Measurements from ENCODE around the gene HOXB3. TPM values are rescaled to one million over a fixed set of nuclear protein-coding genes. Genes with fewer than 3 reads are reported as not detected.

Gene HOXB3
- total RNA-seq, 2 donors from 2014 or later, result 26.8 to 33.3 TPM

DNA sequence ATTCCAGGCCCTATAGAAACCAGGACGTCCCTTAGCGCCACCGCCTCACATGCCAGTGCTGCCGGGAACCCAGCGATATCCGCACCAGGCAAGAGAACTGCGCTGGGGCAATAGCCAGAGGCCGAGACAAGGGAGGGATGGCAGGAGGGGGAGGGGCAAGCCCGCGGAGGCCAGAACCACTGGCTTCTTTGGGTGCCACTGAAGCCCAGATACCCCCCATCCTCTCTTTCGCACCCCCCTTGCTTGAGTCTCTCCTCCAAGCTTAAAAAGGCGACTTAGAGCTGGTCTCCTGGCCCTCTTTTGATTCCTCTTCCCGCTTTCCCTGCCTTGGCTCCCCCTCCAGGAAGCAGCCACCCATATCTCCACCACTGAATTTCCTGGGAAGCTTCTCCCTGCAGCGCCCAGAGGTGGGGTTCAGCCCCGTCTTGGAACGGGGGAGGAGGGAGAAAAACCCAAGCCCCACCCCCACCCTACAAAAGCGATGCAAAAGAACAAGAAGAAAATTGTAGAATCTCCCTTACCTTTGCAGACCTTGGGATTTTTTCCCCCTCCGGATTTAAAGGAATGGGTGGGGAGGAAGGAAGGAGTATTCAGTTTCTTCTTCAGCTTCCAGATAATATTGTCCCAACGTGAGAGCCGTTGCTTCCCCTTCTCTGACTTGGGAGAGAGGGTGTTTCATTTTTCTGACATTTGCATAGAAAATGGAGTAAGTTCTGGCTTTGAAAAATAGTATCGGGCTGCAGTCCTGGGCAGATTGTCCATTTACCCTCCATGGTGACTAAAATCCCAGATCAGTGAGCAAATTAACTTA is 14.1 kb upstream of the HOXB3 start:
- Histone ChIP-seq H3K27ac (peak overlapping the region; percentile 62 to 65), H3K36me3 (no peaks in the 10 kb centered on the region), H3K27me3 (replicated peaks; ENCODE audit: insufficient read depth) (no peaks in the 10 kb centered on the region), H3K9me3 (no peaks in the 10 kb centered on the region), H3K4me3 (peak overlapping the region; percentile 75), H3K4me1 (ENCODE audit: control insufficient read depth in 1 of 2, low read depth in 2 of 2) (peaks cover 4 to 28% of the 10 kb centered on the region in 2 donors)
- DNase-seq (ENCODE audit: low spot score) (no peak), ATAC-seq (ENCODE audit: insufficient number of reproducible peaks, low FRiP score, low read depth) (no peak)
- TF ChIP-seq, protein P1, sequence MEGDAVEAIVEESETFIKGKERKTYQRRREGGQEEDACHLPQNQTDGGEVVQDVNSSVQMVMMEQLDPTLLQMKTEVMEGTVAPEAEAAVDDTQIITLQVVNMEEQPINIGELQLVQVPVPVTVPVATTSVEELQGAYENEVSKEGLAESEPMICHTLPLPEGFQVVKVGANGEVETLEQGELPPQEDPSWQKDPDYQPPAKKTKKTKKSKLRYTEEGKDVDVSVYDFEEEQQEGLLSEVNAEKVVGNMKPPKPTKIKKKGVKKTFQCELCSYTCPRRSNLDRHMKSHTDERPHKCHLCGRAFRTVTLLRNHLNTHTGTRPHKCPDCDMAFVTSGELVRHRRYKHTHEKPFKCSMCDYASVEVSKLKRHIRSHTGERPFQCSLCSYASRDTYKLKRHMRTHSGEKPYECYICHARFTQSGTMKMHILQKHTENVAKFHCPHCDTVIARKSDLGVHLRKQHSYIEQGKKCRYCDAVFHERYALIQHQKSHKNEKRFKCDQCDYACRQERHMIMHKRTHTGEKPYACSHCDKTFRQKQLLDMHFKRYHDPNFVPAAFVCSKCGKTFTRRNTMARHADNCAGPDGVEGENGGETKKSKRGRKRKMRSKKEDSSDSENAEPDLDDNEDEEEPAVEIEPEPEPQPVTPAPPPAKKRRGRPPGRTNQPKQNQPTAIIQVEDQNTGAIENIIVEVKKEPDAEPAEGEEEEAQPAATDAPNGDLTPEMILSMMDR (IDR thresholded peaks at IDR 0.05), result no peak

DNA sequence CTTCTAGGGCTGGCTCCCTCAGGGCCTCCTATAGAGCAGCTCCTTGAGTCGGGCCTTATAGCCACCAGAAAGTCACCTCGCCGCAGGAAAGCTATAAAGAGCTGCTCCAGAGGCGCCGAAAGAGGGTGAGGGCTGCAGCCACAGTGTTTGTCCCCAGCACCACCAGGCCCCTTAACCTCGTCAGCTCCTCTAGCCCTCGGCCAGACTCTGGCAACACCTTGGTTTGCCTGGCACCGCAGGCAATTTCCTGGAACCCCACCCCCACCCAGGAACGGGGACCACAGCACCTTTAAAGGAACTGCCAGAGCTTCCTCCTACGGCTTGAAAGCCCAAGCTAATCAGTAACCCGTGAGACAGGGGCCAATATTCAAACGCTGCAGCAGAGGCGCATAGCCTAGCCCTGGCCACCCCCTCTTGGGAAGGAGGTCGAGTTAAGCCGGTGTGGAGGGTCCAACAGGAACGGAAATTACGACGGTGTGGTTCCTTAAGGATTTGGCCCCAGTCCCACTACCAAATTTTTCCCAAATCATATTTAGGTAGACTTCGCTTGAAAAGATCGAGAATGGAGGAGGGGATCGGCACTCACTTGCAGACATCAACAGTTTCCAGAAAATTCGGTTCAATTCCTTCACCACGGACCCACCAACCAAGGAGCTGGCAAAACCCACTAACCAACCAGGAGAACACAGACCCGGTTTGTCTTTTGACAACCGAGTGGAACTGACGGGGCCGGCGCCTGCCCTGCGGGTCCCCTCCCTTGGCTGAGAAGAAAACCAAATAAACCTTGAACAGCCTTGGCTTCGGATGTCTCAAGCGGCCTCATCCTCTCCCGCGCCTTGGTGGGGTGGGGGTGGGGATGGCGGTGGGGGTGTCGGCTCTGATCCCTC is 11.7 kb upstream of the HOXB3 start:
- DNase-seq (ENCODE audit: low spot score) (no peak), ATAC-seq (ENCODE audit: insufficient number of reproducible peaks, low FRiP score, low read depth) (no peak)
- no peak overlapping the region for H3K27ac ChIP-seq
- no peaks in the 10 kb centered on the region for H3K9me3 ChIP-seq
- H3K4me1 ChIP-seq (ENCODE audit: control insufficient read depth in 1 of 2, low read depth in 2 of 2), result peaks cover 9 to 42% of the 10 kb centered on the region in 2 donors
- peak overlapping the region; percentile 75 for H3K4me3 ChIP-seq
- H3K36me3 ChIP-seq, result no peaks in the 10 kb centered on the region
- TF ChIP-seq, protein P1 (IDR thresholded peaks at IDR 0.05), result no peak
- no peaks in the 10 kb centered on the region for H3K27me3 ChIP-seq (replicated peaks; ENCODE audit: insufficient read depth)

DNA sequence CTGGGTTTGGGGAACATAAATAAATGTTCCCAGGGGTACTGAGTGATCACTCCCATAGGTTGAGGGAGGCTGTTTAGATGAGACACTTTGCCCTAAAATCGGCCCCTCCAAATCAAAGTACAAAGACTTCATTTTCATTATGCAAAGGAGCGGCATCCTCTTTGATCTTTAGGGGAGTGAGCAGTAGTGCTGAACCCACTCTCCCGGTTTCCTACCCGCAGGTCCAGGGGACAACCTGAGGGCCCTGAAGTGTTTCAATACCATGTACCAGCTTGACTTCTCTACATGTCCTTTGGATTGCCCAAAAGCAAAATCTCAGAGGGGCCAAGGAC is 11.1 kb upstream of the HOXB3 start:
- Histone ChIP-seq H3K27me3 (replicated peaks; ENCODE audit: insufficient read depth) (no peaks in the 10 kb centered on the region), H3K4me1 (ENCODE audit: control insufficient read depth in 1 of 2, low read depth in 2 of 2) (peaks cover 9 to 46% of the 10 kb centered on the region in 2 donors)

DNA sequence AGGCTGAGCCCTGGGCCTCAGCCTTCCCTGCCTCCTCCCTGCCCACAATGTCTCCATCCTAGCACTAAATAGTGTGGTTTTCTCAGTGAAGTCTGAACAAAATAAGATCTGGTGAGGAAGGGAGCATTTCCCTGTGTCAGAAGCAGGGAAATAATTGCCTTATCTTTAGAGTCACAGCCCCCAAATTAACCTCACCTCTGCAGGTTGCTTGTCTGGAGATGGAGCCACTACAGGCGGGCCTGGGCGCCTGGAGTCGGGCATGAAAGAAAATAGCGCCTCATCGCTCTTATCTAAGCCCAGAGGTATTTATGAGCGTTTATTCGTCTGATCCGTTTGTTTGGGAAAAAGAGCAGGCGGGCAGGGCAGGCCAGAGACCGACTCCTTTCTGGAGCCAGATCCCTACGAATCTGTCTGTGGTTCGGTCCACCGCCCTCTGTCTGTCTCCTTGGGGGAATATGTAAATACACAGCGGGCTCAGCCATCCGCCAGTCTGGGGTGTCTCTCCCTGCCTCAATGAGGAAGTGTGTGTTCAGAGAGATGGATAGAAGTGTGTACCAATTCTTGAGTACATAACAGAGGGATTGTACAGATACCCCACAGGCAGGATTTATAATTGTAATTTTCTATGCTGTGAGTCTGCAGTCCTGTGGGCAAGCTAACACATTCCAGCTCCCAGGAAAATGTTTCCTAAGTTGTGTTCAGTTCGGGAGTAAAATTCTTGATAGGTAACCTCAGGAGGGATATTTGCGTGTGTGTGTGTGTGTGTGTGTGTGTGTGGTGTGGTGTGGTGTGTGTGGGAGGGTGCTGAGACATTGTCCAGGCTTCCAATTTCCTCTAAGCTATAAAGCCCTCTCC is 10.4 kb upstream of the HOXB3 start:
- Histone ChIP-seq H3K27ac (no peak overlapping the region), H3K27me3 (replicated peaks; ENCODE audit: insufficient read depth) (no peaks in the 10 kb centered on the region), H3K36me3 (peaks cover 3% of the 10 kb centered on the region), H3K4me1 (ENCODE audit: control insufficient read depth in 1 of 2, low read depth in 2 of 2) (peaks cover 9 to 46% of the 10 kb centered on the region in 2 donors), H3K9me3 (no peaks in the 10 kb centered on the region), H3K4me3 (no peak overlapping the region)
- ATAC-seq (ENCODE audit: insufficient number of reproducible peaks, low FRiP score, low read depth), result no peak
- TF ChIP-seq, protein P1 (IDR thresholded peaks at IDR 0.05), result no peak
- DNase-seq (ENCODE audit: low spot score), result no peak

More for the DNA sequence above, 11.1 kb upstream of the HOXB3 start:
- Histone ChIP-seq H3K27ac (no peak overlapping the region), H3K9me3 (no peaks in the 10 kb centered on the region), H3K4me3 (no peak overlapping the region), H3K36me3 (no peaks in the 10 kb centered on the region)
- TF ChIP-seq, protein P1 (IDR thresholded peaks at IDR 0.05), result no peak
- ATAC-seq (ENCODE audit: insufficient number of reproducible peaks, low FRiP score, low read depth) (no peak), DNase-seq (ENCODE audit: low spot score) (no peak)

Measured in thoracic aorta (tissue), 2 donors.